ENCODE results near the gene DOCK3.

Gene DOCK3

GRCh38 chr3:51401735-51402134 lies 727.0 kb downstream of the DOCK3 start:
- DNase-seq (ENCODE audit: low read depth), result no peak
- no peak overlapping the region for H3K4me3 ChIP-seq (ENCODE audit: low read depth, low read length)
- TF ChIP-seq, protein P1, sequence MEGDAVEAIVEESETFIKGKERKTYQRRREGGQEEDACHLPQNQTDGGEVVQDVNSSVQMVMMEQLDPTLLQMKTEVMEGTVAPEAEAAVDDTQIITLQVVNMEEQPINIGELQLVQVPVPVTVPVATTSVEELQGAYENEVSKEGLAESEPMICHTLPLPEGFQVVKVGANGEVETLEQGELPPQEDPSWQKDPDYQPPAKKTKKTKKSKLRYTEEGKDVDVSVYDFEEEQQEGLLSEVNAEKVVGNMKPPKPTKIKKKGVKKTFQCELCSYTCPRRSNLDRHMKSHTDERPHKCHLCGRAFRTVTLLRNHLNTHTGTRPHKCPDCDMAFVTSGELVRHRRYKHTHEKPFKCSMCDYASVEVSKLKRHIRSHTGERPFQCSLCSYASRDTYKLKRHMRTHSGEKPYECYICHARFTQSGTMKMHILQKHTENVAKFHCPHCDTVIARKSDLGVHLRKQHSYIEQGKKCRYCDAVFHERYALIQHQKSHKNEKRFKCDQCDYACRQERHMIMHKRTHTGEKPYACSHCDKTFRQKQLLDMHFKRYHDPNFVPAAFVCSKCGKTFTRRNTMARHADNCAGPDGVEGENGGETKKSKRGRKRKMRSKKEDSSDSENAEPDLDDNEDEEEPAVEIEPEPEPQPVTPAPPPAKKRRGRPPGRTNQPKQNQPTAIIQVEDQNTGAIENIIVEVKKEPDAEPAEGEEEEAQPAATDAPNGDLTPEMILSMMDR (IDR thresholded peaks at IDR 0.05; ENCODE audit: insufficient read depth, low read depth, low read length, missing control alignments), result no peak

- no peak for DNase-seq (ENCODE audit: low read depth)
- TF ChIP-seq, protein P1 (IDR thresholded peaks at IDR 0.05; ENCODE audit: insufficient read depth, low read depth, low read length, missing control alignments), result no peak
These were observed 728.9 kb downstream of the DOCK3 start for GRCh38 chr3:51403675-51404074.

GRCh38 chr3:51408021-51408420 lies 733.3 kb downstream of the DOCK3 start:
- no peak for DNase-seq (ENCODE audit: low read depth)
- no peak overlapping the region for H3K4me3 ChIP-seq (ENCODE audit: low read depth, low read length)
- TF ChIP-seq, protein P1 (IDR thresholded peaks at IDR 0.05; ENCODE audit: insufficient read depth, low read depth, low read length, missing control alignments), result no peak

More at GRCh38 chr3:51403675-51404074, 728.9 kb downstream of the DOCK3 start:
- H3K4me3 ChIP-seq (ENCODE audit: low read depth, low read length), result no peak overlapping the region

DNA sequence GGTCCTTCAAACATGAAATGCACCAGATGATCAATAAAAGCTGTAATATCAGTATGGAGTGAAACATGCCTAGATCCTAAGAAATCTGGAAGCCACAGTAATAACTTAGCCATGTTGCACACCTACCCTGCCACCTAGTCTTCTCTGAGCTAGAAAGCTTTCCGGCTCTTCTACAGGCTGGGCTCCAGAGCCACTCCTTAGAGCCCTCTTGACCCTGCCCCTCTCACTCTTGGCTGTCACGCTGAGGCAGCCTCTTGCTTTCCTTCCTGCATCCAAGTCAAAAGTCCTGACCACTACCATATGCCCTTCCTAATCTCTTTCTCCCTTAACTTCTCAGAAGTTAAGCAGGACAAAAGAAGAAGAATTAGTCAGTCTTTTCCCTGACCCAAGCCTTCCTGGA lies 734.1 kb downstream of the DOCK3 start:
- TF ChIP-seq, protein P1 (IDR thresholded peaks at IDR 0.05; ENCODE audit: insufficient read depth, low read depth, low read length, missing control alignments), result no peak
- no peak overlapping the region for H3K4me3 ChIP-seq (ENCODE audit: low read depth, low read length)

DNA sequence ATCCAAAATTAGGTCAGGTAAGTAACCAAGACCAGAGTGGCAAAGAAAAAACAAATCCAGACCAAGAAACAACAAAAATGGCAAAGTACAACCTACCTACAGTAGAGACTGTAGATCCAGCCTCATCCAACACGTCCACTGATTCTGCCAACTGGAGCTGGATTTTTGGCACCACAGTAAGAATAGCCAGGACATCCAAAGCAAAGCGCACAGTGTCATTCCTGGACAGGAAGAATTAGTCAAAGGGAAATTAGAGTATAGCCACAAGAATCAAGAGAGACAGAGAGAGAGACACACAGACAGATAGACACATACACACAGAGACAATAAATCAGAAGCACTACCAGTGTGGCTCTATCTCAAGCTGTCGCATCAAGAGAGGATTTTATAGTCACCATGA lies 747.5 kb downstream of the DOCK3 start:
- TF ChIP-seq, protein P1 (IDR thresholded peaks at IDR 0.05; ENCODE audit: insufficient read depth, low read depth, low read length, missing control alignments), result no peak
- no peak overlapping the region for H3K4me3 ChIP-seq (ENCODE audit: low read depth, low read length)
- DNase-seq (ENCODE audit: low read depth), result no peak

More for the DNA sequence above, 734.1 kb downstream of the DOCK3 start:
- no peak for DNase-seq (ENCODE audit: low read depth)

GRCh38 chr3:51426921-51427320 lies 752.2 kb downstream of the DOCK3 start:
- DNase-seq (ENCODE audit: low read depth), result no peak
- H3K4me3 ChIP-seq (ENCODE audit: low read depth, low read length), result no peak overlapping the region
- TF ChIP-seq, protein P1 (IDR thresholded peaks at IDR 0.05; ENCODE audit: insufficient read depth, low read depth, low read length, missing control alignments), result no peak

DNA sequence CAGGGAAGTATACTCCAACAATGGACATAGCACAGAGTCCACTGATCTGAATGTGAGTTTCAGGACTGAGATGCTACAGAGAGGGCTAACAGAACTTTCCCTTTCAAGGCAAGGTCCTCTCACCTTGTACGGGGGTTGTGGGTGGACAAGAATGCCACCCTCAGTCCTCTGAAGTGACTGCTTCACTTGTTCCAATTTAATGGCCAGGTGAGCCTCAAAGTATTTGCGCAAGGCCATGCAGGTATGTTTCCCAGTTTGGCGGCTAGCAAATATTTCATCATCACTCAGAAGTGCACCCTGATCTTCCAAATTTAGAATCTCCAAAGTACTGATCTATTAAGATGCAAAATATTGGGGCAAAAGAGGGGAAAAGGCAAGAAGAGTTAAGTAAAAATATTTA lies 754.4 kb downstream of the DOCK3 start:
- no peak overlapping the region for H3K4me3 ChIP-seq (ENCODE audit: low read depth, low read length)
- TF ChIP-seq, protein P1 (IDR thresholded peaks at IDR 0.05; ENCODE audit: insufficient read depth, low read depth, low read length, missing control alignments), result no peak
- DNase-seq (ENCODE audit: low read depth), result no peak
